Prostate gland (tissue), 2 donors: ENCODE results near the gene ENTPD8. TPM values are rescaled to one million over a fixed set of nuclear protein-coding genes. Genes with fewer than 3 reads are reported as not detected.
"Not testable (repeated sequence)": the region's sequence is repeated elsewhere in the genome, so short reads cannot be mapped to it uniquely, and the experiment has no call there.

Source experiments
- DNase-seq: peaks from one replicate; pipeline ENCODE4 v3.0.0-alpha.2; 2019; ENCODE audit warnings: low spot score
- H3K27ac ChIP-seq, 2 donors: fragments of 200-600 bp; sonication (generic); 2 replicates each; pipeline ENCODE4 v1.5.1; 2017 to 2019
- H3K27me3 ChIP-seq: fragments of 200-600 bp; sonication (generic); replicated peaks from 2 replicates; pipeline ENCODE4 v1.5.1; 2019; ENCODE audit not compliant: insufficient read depth
- H3K36me3 ChIP-seq, 2 donors: fragments of 200-600 bp; sonication (generic); 1 replicate in 1 of 2; 2 replicates in 1 of 2; pipeline versions ENCODE4 v1.5.1 to v1.8.1; 2017 to 2019
- H3K4me1 ChIP-seq: fragments of 200-600 bp; sonication (generic); replicated peaks from 2 replicates; pipeline ENCODE4 v1.5.1; 2019
- H3K4me3 ChIP-seq, 2 donors: fragments of 200-600 bp; sonication (generic); 2 replicates each; pipeline ENCODE4 v1.5.1; 2017 to 2019
- H3K9me3 ChIP-seq: fragments of 200-600 bp; sonication (generic); 2 replicates; pipeline ENCODE4 v1.5.1; 2017
- CTCF ChIP-seq, 4 experiments: fragments of 200-600 bp in 2 of 4; fragments of 450-650 bp in 2 of 4; sonication (generic) in 2 of 4; IDR thresholded peaks; 1 replicate in 3 of 4; 2 replicates in 1 of 4; pipeline ENCODE4 v1.5.1; 2016 to 2019; ENCODE audit warnings: antibody characterized with exemption in 4 of 4, mild to moderate bottlenecking in 2 of 4, moderate library complexity in 2 of 4
- POLR2A ChIP-seq: fragments of 450-650 bp; IDR thresholded peaks from one replicate; pipeline ENCODE4 v1.6.1; 2016; ENCODE audit warnings: antibody characterized with exemption, mild to moderate bottlenecking
- POLR2AphosphoS5 ChIP-seq: sonication (generic); formaldehyde crosslinking; IDR thresholded peaks from one replicate; pipeline ENCODE4 v1.6.1; 2017; ENCODE audit warnings: antibody characterized with exemption
- WGBS: methylation state at CpG from one replicate; pipeline ENCODE4 v1.1.5; 2018; 5-methylcytosine and 5-hydroxymethylcytosine counted together
- intact Hi-C: fragments of 100-400 bp; cut with DNase I; formaldehyde crosslinking; loops from one replicate; pipeline ENCODE4 v1.14.2; 2022
- total RNA-seq, 2 donors: library from RNA; depleted of rRNA; stranded (reverse); fragments of >200 nt; gene quantifications; one replicate each; pipeline ENCODE4 v1.1.0, GENCODE V29; 2016

The ENTPD8 gene
- total RNA-seq, 2 donors from 2014 or later = 1.8 TPM

DNA sequence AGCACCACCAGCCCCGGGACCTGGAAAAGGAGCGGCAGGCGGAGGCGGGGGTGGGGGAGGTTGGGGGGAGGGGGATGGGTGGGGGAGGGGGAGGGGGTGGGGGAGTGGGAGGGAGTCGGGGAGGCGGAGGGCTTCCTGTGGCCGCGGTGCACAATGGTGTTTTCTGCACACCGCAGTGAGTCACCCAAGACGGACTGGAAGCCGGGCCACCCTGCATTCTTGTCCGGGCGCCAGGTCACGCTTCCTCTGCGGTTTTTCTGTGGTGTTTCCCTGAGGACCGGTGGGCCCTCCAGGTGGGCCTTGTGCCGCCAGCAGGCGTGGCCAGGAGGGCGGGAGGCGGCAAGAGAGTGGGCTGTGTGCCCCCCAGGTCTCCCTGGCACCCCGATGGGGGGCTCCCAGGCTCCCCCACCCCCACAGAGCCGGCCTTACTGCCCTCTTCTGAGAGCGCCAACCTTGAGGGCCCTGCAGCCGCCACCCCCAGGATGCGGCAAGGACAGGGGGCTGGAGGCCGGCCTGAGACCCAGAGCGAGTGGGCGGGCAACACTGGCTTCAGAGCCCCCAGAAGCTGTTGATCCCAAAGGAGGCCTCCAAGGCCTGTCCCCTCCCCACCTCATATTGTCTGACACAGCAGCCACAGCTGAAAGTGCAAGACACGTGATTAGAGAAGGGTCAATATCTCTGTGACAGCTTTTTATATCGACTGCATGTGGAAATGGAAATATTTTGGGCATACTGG is 29.3 kb downstream of the ENTPD8 start:
- intact Hi-C loops = no loop called here
- H3K36me3 ChIP-seq = no peaks in the 10 kb centered on the region
- H3K9me3 ChIP-seq = no peaks in the 10 kb centered on the region
- WGBS = 29% methylated on average over 30 of the region's 30 CpGs
- H3K27me3 ChIP-seq = no peaks in the 10 kb centered on the region
- H3K4me1 ChIP-seq = no peaks in the 10 kb centered on the region
- DNase-seq = peak; percentile 75
- TF ChIP-seq CTCF (IDR thresholded peaks at IDR 0.05) (no peak), POLR2A (no peak), POLR2AphosphoS5 (no peak)
- no peak overlapping the region for H3K4me3 ChIP-seq
- H3K27ac ChIP-seq = peak overlapping the region; percentile 26 to 58

- intact Hi-C loops = no loop called here
- no peak overlapping the region for H3K4me3 ChIP-seq
- WGBS = 62% methylated on average over 17 of the region's 17 CpGs
- H3K27ac ChIP-seq = no peak overlapping the region
- no peak for DNase-seq
- no peak for TF ChIP-seq POLR2A
- no peak for TF ChIP-seq CTCF (IDR thresholded peaks at IDR 0.05)
- no peak for TF ChIP-seq POLR2AphosphoS5
- no peaks in the 10 kb centered on the region for H3K27me3 ChIP-seq
- H3K4me1 ChIP-seq = no peaks in the 10 kb centered on the region
- H3K36me3 ChIP-seq = no peaks in the 10 kb centered on the region
- H3K9me3 ChIP-seq = no peaks in the 10 kb centered on the region
Observed at GRCh38 chr9:137411260-137411644, 29.9 kb downstream of the ENTPD8 start.

GRCh38 chr9:137410891-137411249 is 30.3 kb downstream of the ENTPD8 start:
- intact Hi-C loops = no loop called here
- whole genome bisulfite sequencing = 90% methylated on average over 15 of the region's 15 CpGs

GRCh38 chr9:137410236-137410890 is 30.8 kb downstream of the ENTPD8 start:
- H3K36me3 ChIP-seq, H3K27ac ChIP-seq, H3K27me3 ChIP-seq, H3K4me3 ChIP-seq, DNase-seq, intact Hi-C loops, H3K4me1 ChIP-seq, H3K9me3 ChIP-seq: not testable (repeated sequence)
- WGBS = 91% methylated on average over 17 of the region's 18 CpGs

More at GRCh38 chr9:137410891-137411249, 30.3 kb downstream of the ENTPD8 start:
- Histone ChIP-seq H3K4me3 (no peak overlapping the region), H3K27me3 (no peaks in the 10 kb centered on the region), H3K27ac (no peak overlapping the region), H3K9me3 (no peaks in the 10 kb centered on the region), H3K4me1 (no peaks in the 10 kb centered on the region), H3K36me3 (no peaks in the 10 kb centered on the region)
- TF ChIP-seq CTCF (IDR thresholded peaks at IDR 0.05) (no peak), POLR2A (no peak), POLR2AphosphoS5 (no peak)
- DNase-seq = no peak

DNA sequence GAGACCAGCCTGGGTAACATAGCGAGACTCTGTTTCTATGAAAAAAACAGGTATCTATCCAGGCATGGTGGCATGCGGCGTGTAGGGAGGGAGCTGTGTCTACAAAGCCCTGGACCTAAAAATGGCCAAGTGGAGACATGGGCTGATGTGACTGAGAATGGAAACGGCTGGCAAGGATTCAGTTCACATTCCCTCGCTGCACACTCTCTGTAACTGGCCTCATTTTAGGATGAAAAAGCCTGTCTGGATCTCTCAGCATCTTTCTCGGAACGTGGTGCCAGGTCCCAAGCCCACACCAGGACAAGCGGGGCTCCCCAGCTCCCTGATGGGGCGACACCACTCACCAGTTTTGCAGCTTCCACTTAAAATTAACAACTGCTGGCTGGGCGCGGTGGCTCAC is 31.6 kb downstream of the ENTPD8 start:
- Histone ChIP-seq H3K9me3 (no peaks in the 10 kb centered on the region), H3K4me1 (no peaks in the 10 kb centered on the region), H3K27ac (no peak overlapping the region), H3K27me3 (no peaks in the 10 kb centered on the region), H3K36me3 (no peaks in the 10 kb centered on the region), H3K4me3 (no peak overlapping the region)
- no peak for DNase-seq
- 89% methylated on average over 11 of the region's 11 CpGs for WGBS
- intact Hi-C loops = loop anchor here (10.0 kb wide), 1 partner anchor 115 kb away; no protein-coding TSS in a partner anchor
- TF ChIP-seq CTCF (IDR thresholded peaks at IDR 0.05) (no peak), POLR2AphosphoS5 (no peak), POLR2A (no peak)
